Smooth muscle cell (in vitro differentiated cells): Measurements from ENCODE around the gene INTS11. TPM values are rescaled to one million over a fixed set of nuclear protein-coding genes. Genes with fewer than 3 reads are reported as not detected.

Experiments
- DNase-seq: peaks from one replicate; lab custom pipeline; 2025; ENCODE audit not compliant: unreplicated experiment; lab: John Stamatoyannopoulos, UW
- H2AFZ ChIP-seq: fragments of 200-600 bp; sonication (generic); 2 replicates; pipeline ENCODE4 v1.6.0; 2016; ENCODE audit warnings: antibody characterized with exemption, low read depth, mild to moderate bottlenecking
- H3F3A ChIP-seq: fragments of 200-600 bp; sonication (generic); 2 replicates; pipeline ENCODE4 v1.6.0; 2017; ENCODE audit warnings: antibody characterized with exemption, low read depth
- H3K27ac ChIP-seq: fragments of 200-600 bp; sonication (generic); 2 replicates; pipeline ENCODE4 v1.5.1; 2016; ENCODE audit warnings: low read depth, mild to moderate bottlenecking
- H3K27me3 ChIP-seq: fragments of 200-600 bp; sonication (generic); 2 replicates; pipeline ENCODE4 v1.6.1; 2016; ENCODE audit warnings: low read depth, mild to moderate bottlenecking
- H3K36me3 ChIP-seq: fragments of 200-600 bp; sonication (generic); 2 replicates; pipeline ENCODE4 v1.5.1; 2016; ENCODE audit warnings: low read depth
- H3K4me1 ChIP-seq: fragments of 200-600 bp; sonication (generic); 2 replicates; pipeline ENCODE4 v1.5.1; 2016; ENCODE audit warnings: low read depth
- H3K4me2 ChIP-seq: fragments of 200-600 bp; sonication (generic); 2 replicates; pipeline ENCODE4 v1.6.0; 2016; ENCODE audit warnings: mild to moderate bottlenecking
- H3K4me3 ChIP-seq: fragments of 200-600 bp; sonication (generic); 2 replicates; pipeline ENCODE4 v1.5.1; 2016; ENCODE audit warnings: mild to moderate bottlenecking
- H3K79me2 ChIP-seq: fragments of 200-600 bp; sonication (generic); 2 replicates; pipeline ENCODE4 v1.6.0; 2016; ENCODE audit warnings: low read depth, mild to moderate bottlenecking
- H3K9ac ChIP-seq: fragments of 200-600 bp; sonication (generic); 2 replicates; pipeline ENCODE4 v1.6.0; 2016; ENCODE audit warnings: low read depth
- H3K9me3 ChIP-seq: fragments of 200-600 bp; sonication (generic); replicated peaks from 2 replicates; pipeline ENCODE4 v1.5.1; 2016; ENCODE audit warnings: low read depth
- H4K20me1 ChIP-seq: fragments of 200-600 bp; sonication (generic); 2 replicates; pipeline ENCODE4 v1.6.0; 2016; ENCODE audit warnings: low read depth
- CTCF ChIP-seq: fragments of 200-600 bp; sonication (generic); IDR thresholded peaks from 2 replicates; pipeline ENCODE4 v1.5.1; 2017; ENCODE audit warnings: borderline replicate concordance, mild to moderate bottlenecking, antibody characterized with exemption; ENCODE audit not compliant: insufficient read depth, poor library complexity, severe bottlenecking
- WGBS: methylation state at CpG from one replicate; pipeline ENCODE4 v1.1.7; 2016; ENCODE audit warnings: low lambda C conversion rate; 5-methylcytosine and 5-hydroxymethylcytosine counted together
- polyA plus RNA-seq: library from polyadenylated mRNA; unstranded; fragments of >200 nt; fragmentation: Nextera tagmentation; extraction: Ambion mirVana; gene quantifications from 2 replicates; pipeline ENCODE4 v1.2.1, GENCODE V29; 2016
- total RNA-seq: library from RNA; depleted of rRNA; stranded (reverse); fragments of >200 nt; gene quantifications from 2 replicates; pipeline ENCODE4 v1.2.3, GENCODE V29; 2014

INTS11 gene
- total and polyA plus RNA-seq, 2 experiments from 2014 or later = 48.5 to 63.1 TPM

GRCh38 chr1:1348420-1349255, 24.2 kb upstream of the INTS11 start:
- H3K9ac ChIP-seq = peak overlapping the region; percentile 62
- peaks cover 58% of the 10 kb centered on the region for H3K79me2 ChIP-seq
- no peaks in the 10 kb centered on the region for H3K36me3 ChIP-seq
- no peaks in the 10 kb centered on the region for H3K9me3 ChIP-seq
- H3F3A ChIP-seq = peaks cover 13% of the 10 kb centered on the region
- no peak for DNase-seq
- peak overlapping the region; percentile 72 for H3K4me3 ChIP-seq
- no peak overlapping the region for H2AFZ ChIP-seq
- H3K27ac ChIP-seq = peak overlapping the region; percentile 15
- WGBS = 2% methylated on average over 68 of the region's 109 CpGs
- H3K4me1 ChIP-seq = peaks cover 12% of the 10 kb centered on the region
- H4K20me1 ChIP-seq = peaks cover 71% of the 10 kb centered on the region
- no peaks in the 10 kb centered on the region for H3K27me3 ChIP-seq
- TF ChIP-seq CTCF = no peak
- H3K4me2 ChIP-seq = peak overlapping the region; percentile 97

GRCh38 chr1:1347663-1348419, 23.4 kb upstream of the INTS11 start:
- no peak overlapping the region for H2AFZ ChIP-seq
- peaks cover 71% of the 10 kb centered on the region for H4K20me1 ChIP-seq
- no peak for DNase-seq
- H3F3A ChIP-seq = peaks cover 6% of the 10 kb centered on the region
- no peak for TF ChIP-seq CTCF
- WGBS = 33% methylated on average over 26 of the region's 26 CpGs
- H3K79me2 ChIP-seq = peaks cover 57% of the 10 kb centered on the region
- peak overlapping the region; percentile 47 for H3K9ac ChIP-seq
- H3K9me3 ChIP-seq = no peaks in the 10 kb centered on the region
- H3K4me1 ChIP-seq = peaks cover 12% of the 10 kb centered on the region
- no peaks in the 10 kb centered on the region for H3K27me3 ChIP-seq
- no peaks in the 10 kb centered on the region for H3K36me3 ChIP-seq
- H3K4me2 ChIP-seq = peak overlapping the region; percentile 97
- peak overlapping the region; percentile 15 for H3K27ac ChIP-seq
- peak overlapping the region; percentile 72 for H3K4me3 ChIP-seq

GRCh38 chr1:1347026-1347595, 22.7 kb upstream of the INTS11 start:
- Histone ChIP-seq H3K9ac (peak overlapping the region; percentile 47), H3K27me3 (no peaks in the 10 kb centered on the region), H3K36me3 (no peaks in the 10 kb centered on the region), H3K79me2 (peaks cover 57% of the 10 kb centered on the region), H3F3A (peaks cover under 1% of the 10 kb centered on the region), H3K27ac (no peak overlapping the region), H2AFZ (no peak overlapping the region), H3K4me2 (peak overlapping the region; percentile 97), H3K4me3 (peak overlapping the region; percentile 72), H3K4me1 (peaks cover 12% of the 10 kb centered on the region), H3K9me3 (no peaks in the 10 kb centered on the region), H4K20me1 (peaks cover 71% of the 10 kb centered on the region)
- no peak for DNase-seq
- WGBS = 87% methylated on average over 10 of the region's 10 CpGs
- no peak for TF ChIP-seq CTCF
